EH (cell line): Measurements from ENCODE around the gene SUOX.
"Not testable (repeated sequence)": the region's sequence is repeated elsewhere in the genome, so short reads cannot be mapped to it uniquely, and the experiment has no call there.

ENCODE experiments used
- DNase-seq: peaks from one replicate; pipeline ENCODE4 v3.0.0-alpha.2; 2015; ENCODE audit warnings: low read depth

SUOX gene

GRCh38 chr12:55983232-55983842 lies 13.7 kb upstream of the SUOX start:
- no peak for DNase-seq

GRCh38 chr12:55984861-55985260 lies 12.2 kb upstream of the SUOX start:
- DNase-seq: no peak

GRCh38 chr12:55985341-55985740 lies 11.7 kb upstream of the SUOX start:
- DNase-seq: no peak

GRCh38 chr12:55985976-55986375 lies 11.1 kb upstream of the SUOX start:
- not testable (repeated sequence) for DNase-seq

DNA sequence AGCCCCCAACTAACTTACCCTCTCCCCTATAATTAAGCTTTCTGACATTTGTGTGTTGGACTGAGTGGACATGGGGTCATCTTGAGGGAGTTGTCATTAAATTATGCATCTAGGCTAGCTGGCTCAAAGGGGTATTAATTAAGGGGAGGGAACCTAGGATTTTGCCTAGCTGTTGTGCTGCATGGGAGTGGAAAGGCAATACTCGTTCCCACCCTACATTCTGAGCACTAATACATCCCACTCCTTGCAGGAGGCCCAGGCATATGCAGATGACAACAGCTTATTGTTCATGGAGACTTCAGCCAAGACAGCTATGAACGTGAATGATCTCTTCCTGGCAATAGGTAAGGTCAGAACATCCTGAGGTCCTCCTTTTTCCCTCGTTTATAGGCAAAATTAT lies 6.0 kb upstream of the SUOX start:
- DNase-seq: no peak

GRCh38 chr12:55993230-55993853 lies 3.7 kb upstream of the SUOX start:
- DNase-seq: no peak

DNA sequence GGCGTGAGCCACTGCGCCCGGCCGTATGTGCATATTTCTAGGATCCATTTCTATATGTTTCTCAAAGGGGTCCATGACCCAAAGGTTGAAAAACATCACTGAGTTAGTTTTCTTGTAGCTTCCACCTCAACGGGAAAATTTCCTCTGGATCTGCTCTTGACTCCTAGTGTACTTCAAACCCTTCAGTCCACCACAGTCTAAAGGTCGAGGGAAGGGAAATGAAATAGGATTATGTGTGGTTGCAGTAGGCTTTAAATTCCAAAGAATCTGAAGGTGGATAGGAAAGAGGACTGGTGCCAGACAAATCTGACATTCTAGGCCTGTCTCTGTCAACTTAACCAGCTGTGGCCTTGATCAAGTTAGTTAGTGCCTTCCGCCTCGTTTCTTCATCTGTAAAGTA lies 1.7 kb upstream of the SUOX start:
- DNase-seq: no peak

- DNase-seq: peak; percentile 70
These were observed 818 bp upstream of the SUOX start for GRCh38 chr12:55996201-55996714.

DNA sequence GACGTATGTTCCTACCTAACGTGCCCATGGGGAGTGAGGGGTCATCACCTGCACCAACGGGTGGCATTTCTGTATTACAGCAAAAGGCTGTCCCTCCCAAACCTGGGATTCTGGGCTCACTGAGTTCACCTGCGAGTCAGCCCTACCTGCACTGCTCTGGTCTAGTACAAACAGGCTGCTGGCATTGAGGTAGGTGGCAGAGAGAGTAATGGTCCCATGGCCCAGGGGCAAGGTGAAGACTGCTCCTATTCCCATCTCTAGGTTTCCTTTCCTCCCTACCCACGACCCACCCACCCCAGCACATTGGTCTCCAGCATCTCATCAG lies 421 bp downstream of the SUOX start:
- no peak for DNase-seq

DNA sequence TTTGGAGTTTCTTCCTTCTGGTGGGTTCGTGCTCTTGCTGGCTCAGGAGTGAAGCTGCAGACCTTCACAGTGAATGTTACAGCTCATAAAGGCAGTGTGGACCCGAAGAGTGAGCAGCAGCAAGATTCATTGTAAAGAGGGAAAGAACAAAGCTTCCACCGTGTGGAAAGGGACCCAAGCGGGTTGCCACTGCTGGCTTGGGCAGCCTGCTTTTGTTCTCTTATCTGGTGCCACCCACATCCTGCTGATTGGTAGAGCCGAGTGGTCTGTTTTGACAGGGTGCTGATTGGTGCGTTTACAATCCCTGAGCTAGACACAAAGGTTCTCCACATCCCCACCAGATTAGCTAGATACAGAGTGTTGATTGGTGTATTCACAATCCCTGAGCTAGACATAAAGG lies 2.4 kb downstream of the SUOX start:
- DNase-seq: not testable (repeated sequence)

- DNase-seq: not testable (repeated sequence)
These were observed 3.0 kb downstream of the SUOX start for GRCh38 chr12:55999999-56000540.

- no peak for DNase-seq
These were observed 4.5 kb downstream of the SUOX start for GRCh38 chr12:56001487-56002100.

DNA sequence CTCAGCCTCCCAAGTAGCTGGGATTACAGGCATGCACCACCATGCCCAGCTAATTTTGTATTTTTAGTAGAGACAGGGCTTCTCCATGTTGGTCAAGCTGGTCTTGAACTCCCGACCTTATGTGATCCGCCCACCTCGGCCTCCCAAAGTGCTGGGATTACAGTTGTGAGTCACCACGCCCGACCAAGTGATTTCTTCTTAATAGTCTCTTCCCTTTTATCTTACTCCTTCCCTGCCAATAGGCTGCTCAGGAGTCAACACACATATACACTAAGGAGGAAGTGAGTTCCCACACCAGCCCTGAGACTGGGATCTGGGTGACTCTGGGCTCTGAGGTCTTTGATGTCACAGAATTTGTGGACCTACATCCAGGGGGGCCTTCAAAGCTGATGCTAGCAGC lies 6.3 kb downstream of the SUOX start:
- DNase-seq: not testable (repeated sequence)

- no peak for DNase-seq
These were observed 7.1 kb downstream of the SUOX start for GRCh38 chr12:56004211-56004610.

- DNase-seq: peak; percentile 35
These were observed 10.8 kb downstream of the SUOX start for GRCh38 chr12:56007564-56008559.

GRCh38 chr12:56010111-56010570 lies 13.1 kb downstream of the SUOX start:
- no peak for DNase-seq

DNA sequence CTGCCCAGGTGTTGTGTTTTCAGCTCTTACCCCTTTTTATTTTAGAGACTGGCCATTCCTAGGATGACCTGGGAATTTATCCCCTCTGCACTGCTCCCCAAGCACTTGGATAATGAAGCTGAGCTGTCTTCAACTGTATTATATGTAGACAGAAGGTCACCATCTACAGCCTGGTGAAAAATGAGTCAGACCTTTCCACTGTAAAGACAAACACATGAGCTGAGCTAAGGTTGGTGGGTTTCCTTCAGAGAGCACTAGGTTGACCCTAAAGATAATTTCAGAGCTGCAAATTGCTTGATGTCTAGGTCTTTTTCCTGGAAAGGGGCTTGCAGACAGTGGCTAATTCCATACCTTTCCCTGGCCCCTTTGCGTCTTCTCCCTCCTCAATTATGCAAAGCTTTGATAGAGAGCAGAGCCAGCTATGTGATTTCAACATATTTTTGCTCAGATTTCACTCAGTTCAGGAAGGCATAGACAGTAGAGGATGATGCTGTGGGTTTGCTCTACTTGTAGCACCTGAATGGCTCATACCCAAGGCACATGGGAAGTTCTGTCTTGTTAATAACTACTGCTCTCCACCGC lies 14.5 kb downstream of the SUOX start:
- DNase-seq: no peak

DNA sequence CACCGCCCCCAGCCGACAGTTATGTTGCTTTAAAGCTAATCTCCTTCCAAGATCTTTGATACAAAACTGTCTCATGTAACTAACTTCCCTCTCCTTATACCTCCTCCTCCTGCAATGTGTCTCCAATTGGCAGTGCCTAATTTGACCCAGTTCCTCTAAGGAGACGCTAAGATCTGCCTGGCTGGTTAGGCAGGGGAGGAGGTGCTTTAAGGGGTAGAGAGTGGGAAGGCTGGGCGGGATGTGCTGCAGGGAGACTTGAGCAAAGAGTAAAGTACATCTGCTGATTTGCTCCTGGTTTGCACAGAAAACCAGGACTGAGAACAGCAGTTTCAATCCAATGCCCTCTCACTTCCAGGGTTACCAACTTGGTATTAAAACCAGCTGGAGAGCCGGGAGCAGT lies 16.4 kb downstream of the SUOX start:
- DNase-seq: no peak

DNA sequence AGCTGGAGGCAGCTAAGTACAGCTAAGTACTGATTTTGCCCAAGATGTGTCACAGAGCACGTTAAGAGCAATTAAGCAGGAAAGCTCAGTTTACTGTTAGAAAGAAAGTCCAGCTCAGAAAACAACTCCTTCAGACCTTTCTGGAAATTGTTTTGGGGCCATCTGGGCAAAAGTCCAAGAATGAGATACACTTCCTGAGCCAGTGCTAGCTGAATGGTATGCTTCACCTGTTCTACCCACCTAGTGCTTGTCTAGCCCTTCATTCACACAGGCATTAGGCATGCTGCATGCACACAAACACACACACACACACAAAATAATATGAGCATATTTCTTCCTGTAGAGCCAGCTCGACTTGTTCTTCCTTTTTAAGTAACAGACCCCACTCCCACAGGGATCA lies 17.1 kb downstream of the SUOX start:
- no peak for DNase-seq

DNA sequence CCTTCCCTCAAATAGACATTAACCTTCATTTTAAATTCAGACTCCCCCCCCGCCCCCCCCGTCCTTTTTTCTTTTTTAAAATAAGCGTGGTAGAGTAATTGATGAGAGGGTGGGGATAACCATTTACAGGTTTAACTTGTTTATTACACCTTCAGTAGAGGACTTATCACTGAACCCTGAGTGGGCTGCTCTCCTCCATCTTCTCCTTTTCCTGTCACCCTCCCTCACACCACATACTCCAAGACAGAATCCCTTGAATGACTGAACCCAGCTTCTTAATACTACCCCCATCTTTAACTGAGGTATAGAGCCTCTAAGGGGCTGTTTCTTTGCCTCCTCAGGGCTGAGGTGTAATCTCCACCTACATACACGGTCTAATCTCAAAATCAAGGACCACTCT lies 20.1 kb downstream of the SUOX start:
- DNase-seq: no peak

DNA sequence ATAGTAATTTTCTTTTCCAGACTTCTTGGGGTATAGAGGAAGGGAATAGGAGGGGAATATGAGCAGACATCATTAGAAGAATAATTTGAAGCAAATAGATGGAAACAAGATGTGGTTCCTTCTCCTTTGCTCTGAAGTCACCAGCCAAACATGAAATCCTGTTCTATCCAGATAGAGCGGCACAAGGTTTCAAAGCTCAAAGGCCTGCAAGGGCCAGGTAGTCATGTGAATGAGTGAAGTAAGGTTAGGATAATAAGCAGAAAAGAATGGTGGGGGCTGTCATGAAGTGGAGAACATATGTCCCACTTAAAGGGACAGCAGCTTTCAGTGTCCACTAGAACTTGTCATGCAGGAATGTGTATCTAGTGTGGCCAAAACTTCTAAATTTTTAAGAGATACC lies 21.3 kb downstream of the SUOX start:
- DNase-seq: no peak
